NCI-H2107 (cell line): ENCODE data around the gene ZNF385C.
"Not testable (repeated sequence)": the region's sequence is repeated elsewhere in the genome, so short reads cannot be mapped to it uniquely, and the experiment has no call there.

Experiments used
- DNase-seq: peaks from one replicate; lab custom pipeline; 2025; lab: John Stamatoyannopoulos, UW

The ZNF385C gene

GRCh38 chr17:42097691-42098631 lies at the start of gene ZNF385C:
TSS of gene ZNF385C (minus strand) at chr17:42098473. CDS start at chr17:42063056, 35,417 bp downstream.
- peak; percentile 15 for DNase-seq

GRCh38 chr17:42146911-42147607 lies 48.8 kb upstream of the ZNF385C start:
- no peak for DNase-seq

- DNase-seq, result not testable (repeated sequence)
Measured at GRCh38 chr17:42143138-42143537, 44.9 kb upstream of the ZNF385C start.

GRCh38 chr17:42142371-42142896 lies 44.2 kb upstream of the ZNF385C start:
- peak; percentile 26 for DNase-seq

- no peak for DNase-seq
Measured at GRCh38 chr17:42141382-42141781, 43.1 kb upstream of the ZNF385C start.

- not testable (repeated sequence) for DNase-seq
Measured at GRCh38 chr17:42140690-42141089, 42.4 kb upstream of the ZNF385C start.

GRCh38 chr17:42138749-42139492 lies 40.6 kb upstream of the ZNF385C start:
- DNase-seq, result no peak

GRCh38 chr17:42136654-42137051 lies 38.4 kb upstream of the ZNF385C start:
- no peak for DNase-seq

- no peak for DNase-seq
Measured at GRCh38 chr17:42135664-42136653, 37.7 kb upstream of the ZNF385C start.

- DNase-seq, result no peak
Measured at GRCh38 chr17:42135151-42135550, 36.9 kb upstream of the ZNF385C start.

- DNase-seq, result peak; percentile 70
Measured at GRCh38 chr17:42133461-42134041, 35.3 kb upstream of the ZNF385C start.

GRCh38 chr17:42132941-42133340 lies 34.7 kb upstream of the ZNF385C start:
- peak; percentile 61 for DNase-seq

- no peak for DNase-seq
Measured at GRCh38 chr17:42131981-42132432, 33.7 kb upstream of the ZNF385C start.

- no peak for DNase-seq
Measured at GRCh38 chr17:42131232-42131631, 33.0 kb upstream of the ZNF385C start.

- DNase-seq, result no peak
Measured at GRCh38 chr17:42130310-42130936, 32.1 kb upstream of the ZNF385C start.

- DNase-seq, result no peak
Measured at GRCh38 chr17:42129109-42129837, 31.0 kb upstream of the ZNF385C start.

GRCh38 chr17:42127414-42127813 lies 29.1 kb upstream of the ZNF385C start:
- no peak for DNase-seq

- DNase-seq, result no peak
Measured at GRCh38 chr17:42126836-42127235, 28.6 kb upstream of the ZNF385C start.

GRCh38 chr17:42125565-42125964 lies 27.3 kb upstream of the ZNF385C start:
- DNase-seq, result no peak
